ENCODE measurements around the gene AOC3. TPM values are rescaled to one million over a fixed set of nuclear protein-coding genes. Genes with fewer than 3 reads are reported as not detected.
A peak's percentile ranks its signal among the peaks of the same experiment; 100 is the strongest.

Gene AOC3
- total RNA-seq, 1 donor from 2014 or later = 36.5 TPM

GRCh38 chr17:42809250-42809649 is 41.7 kb upstream of the AOC3 start:
- Mint-ChIP-seq H3K4me3 (ENCODE audit: unreplicated experiment) (no peak overlapping the region), H3K36me3 (ENCODE audit: low read depth, unreplicated experiment) (peaks cover 23% of the 10 kb centered on the region), H3K27me3 (ENCODE audit: unreplicated experiment) (no peaks in the 10 kb centered on the region), H3K4me1 (ENCODE audit: unreplicated experiment) (no peaks in the 10 kb centered on the region), H3K9me3 (ENCODE audit: unreplicated experiment) (no peaks in the 10 kb centered on the region), H3K27ac (ENCODE audit: unreplicated experiment) (peak overlapping the region; percentile 25)
- DNase-seq (ENCODE audit: low spot score) = no peak
- TF ChIP-seq, protein P1, sequence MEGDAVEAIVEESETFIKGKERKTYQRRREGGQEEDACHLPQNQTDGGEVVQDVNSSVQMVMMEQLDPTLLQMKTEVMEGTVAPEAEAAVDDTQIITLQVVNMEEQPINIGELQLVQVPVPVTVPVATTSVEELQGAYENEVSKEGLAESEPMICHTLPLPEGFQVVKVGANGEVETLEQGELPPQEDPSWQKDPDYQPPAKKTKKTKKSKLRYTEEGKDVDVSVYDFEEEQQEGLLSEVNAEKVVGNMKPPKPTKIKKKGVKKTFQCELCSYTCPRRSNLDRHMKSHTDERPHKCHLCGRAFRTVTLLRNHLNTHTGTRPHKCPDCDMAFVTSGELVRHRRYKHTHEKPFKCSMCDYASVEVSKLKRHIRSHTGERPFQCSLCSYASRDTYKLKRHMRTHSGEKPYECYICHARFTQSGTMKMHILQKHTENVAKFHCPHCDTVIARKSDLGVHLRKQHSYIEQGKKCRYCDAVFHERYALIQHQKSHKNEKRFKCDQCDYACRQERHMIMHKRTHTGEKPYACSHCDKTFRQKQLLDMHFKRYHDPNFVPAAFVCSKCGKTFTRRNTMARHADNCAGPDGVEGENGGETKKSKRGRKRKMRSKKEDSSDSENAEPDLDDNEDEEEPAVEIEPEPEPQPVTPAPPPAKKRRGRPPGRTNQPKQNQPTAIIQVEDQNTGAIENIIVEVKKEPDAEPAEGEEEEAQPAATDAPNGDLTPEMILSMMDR (IDR thresholded peaks at IDR 0.05; ENCODE audit: unreplicated experiment) = no peak

- peaks cover 40% of the 10 kb centered on the region for H3K36me3 Mint-ChIP-seq (ENCODE audit: low read depth, unreplicated experiment)
- H3K4me1 Mint-ChIP-seq (ENCODE audit: unreplicated experiment) = no peaks in the 10 kb centered on the region
- no peak overlapping the region for H3K27ac Mint-ChIP-seq (ENCODE audit: unreplicated experiment)
- no peak for DNase-seq (ENCODE audit: low spot score)
- H3K9me3 Mint-ChIP-seq (ENCODE audit: unreplicated experiment) = no peaks in the 10 kb centered on the region
- no peak overlapping the region for H3K4me3 Mint-ChIP-seq (ENCODE audit: unreplicated experiment)
- H3K27me3 Mint-ChIP-seq (ENCODE audit: unreplicated experiment) = peaks cover 2% of the 10 kb centered on the region
- TF ChIP-seq, protein P1 (IDR thresholded peaks at IDR 0.05; ENCODE audit: unreplicated experiment) = no peak
Observed at GRCh38 chr17:42814633-42815399, 36.2 kb upstream of the AOC3 start.

GRCh38 chr17:42817866-42818265 is 33.1 kb upstream of the AOC3 start:
- peaks cover 30% of the 10 kb centered on the region for H3K36me3 Mint-ChIP-seq (ENCODE audit: low read depth, unreplicated experiment)
- H3K4me1 Mint-ChIP-seq (ENCODE audit: unreplicated experiment) = no peaks in the 10 kb centered on the region
- H3K9me3 Mint-ChIP-seq (ENCODE audit: unreplicated experiment) = no peaks in the 10 kb centered on the region
- H3K27me3 Mint-ChIP-seq (ENCODE audit: unreplicated experiment) = peaks cover 2% of the 10 kb centered on the region
- H3K27ac Mint-ChIP-seq (ENCODE audit: unreplicated experiment) = no peak overlapping the region
- no peak overlapping the region for H3K4me3 Mint-ChIP-seq (ENCODE audit: unreplicated experiment)
- no peak for DNase-seq (ENCODE audit: low spot score)
- TF ChIP-seq, protein P1 (IDR thresholded peaks at IDR 0.05; ENCODE audit: unreplicated experiment) = no peak

DNA sequence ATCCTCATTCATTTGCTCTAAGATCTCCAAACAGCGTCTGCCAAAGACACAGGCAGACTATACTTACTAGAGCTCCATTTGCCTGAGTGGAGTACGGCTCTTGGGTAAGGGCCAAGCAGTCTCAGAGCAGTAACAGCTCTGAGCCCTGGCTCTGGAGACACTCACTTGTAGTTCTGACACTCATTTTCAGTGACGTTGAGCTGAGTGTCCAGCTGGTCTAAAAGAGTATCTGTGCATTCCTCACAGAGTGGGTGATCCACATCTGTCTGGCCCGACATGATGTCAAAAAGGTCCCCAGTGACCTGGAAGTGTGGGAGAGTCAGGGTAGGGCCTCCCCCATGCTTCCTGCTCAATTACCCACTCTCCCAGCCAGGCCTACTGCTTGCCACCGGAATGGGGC is 32.6 kb upstream of the AOC3 start:
- H3K4me3 Mint-ChIP-seq (ENCODE audit: unreplicated experiment) = no peak overlapping the region
- no peak for DNase-seq (ENCODE audit: low spot score)
- H3K9me3 Mint-ChIP-seq (ENCODE audit: unreplicated experiment) = no peaks in the 10 kb centered on the region
- TF ChIP-seq, protein P1 (IDR thresholded peaks at IDR 0.05; ENCODE audit: unreplicated experiment) = no peak
- H3K27ac Mint-ChIP-seq (ENCODE audit: unreplicated experiment) = no peak overlapping the region
- peaks cover 2% of the 10 kb centered on the region for H3K27me3 Mint-ChIP-seq (ENCODE audit: unreplicated experiment)
- peaks cover 29% of the 10 kb centered on the region for H3K36me3 Mint-ChIP-seq (ENCODE audit: low read depth, unreplicated experiment)
- peaks cover 3% of the 10 kb centered on the region for H3K4me1 Mint-ChIP-seq (ENCODE audit: unreplicated experiment)

DNA sequence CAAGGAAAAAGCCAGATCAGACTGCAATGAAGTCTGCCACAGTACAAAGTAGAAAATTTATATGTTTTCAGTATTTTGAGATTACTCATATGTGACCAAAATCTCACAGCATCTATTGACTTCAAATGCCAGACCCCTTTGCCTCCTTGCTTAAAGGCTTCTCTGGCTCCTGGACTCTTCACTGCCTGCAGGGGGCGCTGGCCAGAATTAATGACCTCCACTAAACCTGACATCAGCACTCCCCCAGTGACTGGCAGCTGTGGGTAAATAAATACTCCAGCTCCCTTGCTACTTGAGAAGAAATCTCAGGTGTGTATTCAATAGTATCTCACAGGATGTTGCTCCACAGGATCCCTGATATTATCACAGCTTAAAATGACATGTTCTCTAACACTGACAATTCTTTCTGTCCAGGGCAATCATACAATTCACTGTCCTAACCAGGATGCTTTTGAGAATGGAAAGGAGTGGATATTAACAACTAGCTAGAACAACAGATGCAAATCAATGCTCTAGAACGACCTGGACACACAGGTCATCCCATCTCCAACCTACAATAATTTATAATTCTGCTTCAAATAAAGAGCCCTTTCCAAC is 31.0 kb upstream of the AOC3 start:
- Mint-ChIP-seq H3K9me3 (ENCODE audit: unreplicated experiment) (no peaks in the 10 kb centered on the region), H3K4me3 (ENCODE audit: unreplicated experiment) (no peak overlapping the region), H3K27me3 (ENCODE audit: unreplicated experiment) (peaks cover 2% of the 10 kb centered on the region), H3K27ac (ENCODE audit: unreplicated experiment) (no peak overlapping the region), H3K4me1 (ENCODE audit: unreplicated experiment) (peaks cover 8% of the 10 kb centered on the region), H3K36me3 (ENCODE audit: low read depth, unreplicated experiment) (peaks cover 17% of the 10 kb centered on the region)
- TF ChIP-seq, protein P1 (IDR thresholded peaks at IDR 0.05; ENCODE audit: unreplicated experiment) = peak; percentile 76
- DNase-seq (ENCODE audit: low spot score) = peak; percentile 77
